ENCODE data around the gene SAMMSON.

SAMMSON gene

GRCh38 chr3:70056081-70056480 is 56.5 kb downstream of the SAMMSON start:
- peaks cover 3% of the 10 kb centered on the region for H3K27me3 ChIP-seq (ENCODE audit: insufficient read depth, poor library complexity, severe bottlenecking)
- H3K27ac ChIP-seq (replicated peaks) = no peak overlapping the region
- no peak for TF ChIP-seq GABPA (IDR thresholded peaks at IDR 0.05; ENCODE audit: low read depth)
- no peak for TF ChIP-seq REST (IDR thresholded peaks at IDR 0.05; ENCODE audit: insufficient replicate concordance, low read depth)
- TF ChIP-seq SPI1 (IDR thresholded peaks at IDR 0.05; ENCODE audit: borderline replicate concordance, low read depth) = no peak
- TF ChIP-seq POLR2AphosphoS5 (IDR thresholded peaks at IDR 0.05; ENCODE audit: low read depth) = no peak
- no peak for DNase-seq (ENCODE audit: low read depth in 1 of 2, low spot score in 1 of 2)
- no peak overlapping the region for H3K4me3 ChIP-seq (replicated peaks; ENCODE audit: insufficient read depth, low read length)

- TF ChIP-seq SPI1 (IDR thresholded peaks at IDR 0.05; ENCODE audit: borderline replicate concordance, low read depth) (no peak), CTCF (IDR thresholded peaks at IDR 0.05; ENCODE audit: insufficient read depth, low read length) (no peak), GABPA (IDR thresholded peaks at IDR 0.05; ENCODE audit: low read depth) (no peak)
- Histone ChIP-seq H3K27me3 (ENCODE audit: insufficient read depth, poor library complexity, severe bottlenecking) (peaks cover 3% of the 10 kb centered on the region), H3K27ac (replicated peaks) (no peak overlapping the region), H3K4me3 (replicated peaks; ENCODE audit: insufficient read depth, low read length) (no peak overlapping the region)
- DNase-seq (ENCODE audit: low read depth in 1 of 2, low spot score in 1 of 2) = no peak
Measured at GRCh38 chr3:70057426-70057825, 57.9 kb downstream of the SAMMSON start.

- DNase-seq (ENCODE audit: low read depth in 1 of 2, low spot score in 1 of 2) = no peak
- Histone ChIP-seq H3K4me3 (replicated peaks; ENCODE audit: insufficient read depth, low read length) (no peak overlapping the region), H3K27me3 (ENCODE audit: insufficient read depth, poor library complexity, severe bottlenecking) (no peaks in the 10 kb centered on the region), H3K27ac (replicated peaks) (no peak overlapping the region)
- TF ChIP-seq POLR2AphosphoS5 (IDR thresholded peaks at IDR 0.05; ENCODE audit: low read depth) (no peak), CTCF (IDR thresholded peaks at IDR 0.05; ENCODE audit: insufficient read depth, low read length) (no peak), GABPA (IDR thresholded peaks at IDR 0.05; ENCODE audit: low read depth) (no peak), REST (IDR thresholded peaks at IDR 0.05; ENCODE audit: insufficient replicate concordance, low read depth) (no peak), SPI1 (IDR thresholded peaks at IDR 0.05; ENCODE audit: borderline replicate concordance, low read depth) (no peak)
Measured at GRCh38 chr3:70061096-70061495, 61.6 kb downstream of the SAMMSON start.

- H3K27me3 ChIP-seq (ENCODE audit: insufficient read depth, poor library complexity, severe bottlenecking) = peaks cover 6% of the 10 kb centered on the region
Measured at GRCh38 chr3:70064194-70064779, 64.8 kb downstream of the SAMMSON start.

More at GRCh38 chr3:70064194-70064779, 64.8 kb downstream of the SAMMSON start:
- TF ChIP-seq CTCF (IDR thresholded peaks at IDR 0.05; ENCODE audit: insufficient read depth, low read length) = peak; percentile 48
- TF ChIP-seq REST (IDR thresholded peaks at IDR 0.05; ENCODE audit: insufficient replicate concordance, low read depth) = no peak
- Histone ChIP-seq H3K4me3 (replicated peaks; ENCODE audit: insufficient read depth, low read length) (no peak overlapping the region), H3K27ac (replicated peaks) (no peak overlapping the region)
- peak in 1 of 2 experiments; percentile 5 for DNase-seq (ENCODE audit: low read depth in 1 of 2, low spot score in 1 of 2)
